M059J (cell line): ENCODE data around the gene MAML2. TPM values are rescaled to one million over a fixed set of nuclear protein-coding genes. Genes with fewer than 3 reads are reported as not detected.

Experiments
- DNase-seq: peaks from one replicate; pipeline ENCODE4 v3.0.0-alpha.2; 2012; ENCODE audit warnings: low read depth
- total RNA-seq: library from RNA; depleted of rRNA; stranded (reverse); fragments of >200 nt; shearing (Covaris generic); gene quantifications from 2 replicates; pipeline ENCODE4 v1.2.3, GENCODE V29; 2014

The MAML2 gene
- total RNA-seq, 1 experiment from 2014 or later, result 14.0 TPM

- DNase-seq, result peak; percentile 93
Measured at GRCh38 chr11:96014217-96014616, 328.8 kb downstream of the MAML2 start.

DNA sequence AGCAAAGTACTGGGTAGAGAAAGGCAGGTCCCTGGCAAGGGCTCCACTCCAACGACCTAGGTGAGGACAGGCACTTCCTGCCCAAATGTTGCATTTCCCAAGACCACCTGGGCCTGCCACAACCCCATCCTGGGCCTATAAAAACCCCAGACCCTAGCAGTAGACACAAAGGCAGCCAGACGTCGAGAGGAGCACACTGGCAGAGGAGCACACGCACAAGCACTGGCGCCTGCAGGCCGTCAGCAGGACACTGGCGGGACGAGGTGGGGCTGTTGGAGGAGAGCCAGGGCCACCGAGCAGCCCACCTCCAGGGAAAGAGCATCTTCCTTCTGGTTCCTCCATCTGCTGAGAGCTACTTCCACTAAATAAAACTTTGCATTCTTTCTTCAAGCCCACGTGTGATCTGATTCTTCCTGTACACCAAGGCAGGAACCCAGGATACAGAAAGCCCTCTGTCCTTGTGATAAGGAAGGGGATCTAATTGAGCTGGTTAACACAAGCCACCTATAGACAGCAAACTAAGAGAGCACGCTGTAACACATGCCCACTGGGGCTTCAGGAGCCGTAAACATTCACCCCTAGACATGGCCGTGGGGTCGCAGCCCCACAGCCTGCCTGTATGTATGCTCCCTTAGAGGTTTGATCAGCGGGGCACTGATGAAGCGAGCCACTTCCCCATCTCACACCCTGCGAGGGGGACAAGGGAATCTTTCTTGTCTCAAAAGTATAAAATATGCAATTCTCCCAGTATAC is 329.4 kb downstream of the MAML2 start:
- DNase-seq, result no peak

- peak; percentile 98 for DNase-seq
Measured at GRCh38 chr11:96012086-96012824, 330.7 kb downstream of the MAML2 start.

- DNase-seq, result no peak
Measured at GRCh38 chr11:96010683-96011082, 332.3 kb downstream of the MAML2 start.

DNA sequence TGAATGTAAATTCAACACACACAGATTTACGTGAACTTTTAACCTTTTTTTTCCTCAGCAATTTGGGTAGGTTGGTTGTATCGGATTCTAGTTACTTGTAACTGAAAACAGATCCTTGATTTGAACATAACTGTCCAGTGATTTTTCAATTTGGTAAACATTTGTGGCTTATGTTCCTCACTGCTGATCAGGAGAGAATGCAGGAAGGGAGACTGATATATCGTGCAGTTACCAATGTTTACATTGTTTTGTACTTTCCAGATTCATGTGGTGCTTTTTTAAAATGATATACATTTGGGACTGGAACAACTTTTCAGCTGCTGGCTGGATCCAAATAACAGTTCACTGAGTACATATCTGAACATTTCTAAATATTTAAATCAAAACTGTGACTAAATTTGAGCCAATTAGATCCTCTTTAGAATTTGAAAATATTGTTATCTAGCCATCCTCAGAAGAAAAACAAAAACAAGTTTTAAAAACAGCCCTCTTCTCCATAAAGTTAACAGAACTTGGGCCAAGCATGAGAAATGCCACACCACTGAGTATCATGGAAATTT is 334.8 kb downstream of the MAML2 start:
- peak; percentile 32 for DNase-seq

- peak; percentile 15 for DNase-seq
Measured at GRCh38 chr11:96006037-96006436, 337.0 kb downstream of the MAML2 start.

DNA sequence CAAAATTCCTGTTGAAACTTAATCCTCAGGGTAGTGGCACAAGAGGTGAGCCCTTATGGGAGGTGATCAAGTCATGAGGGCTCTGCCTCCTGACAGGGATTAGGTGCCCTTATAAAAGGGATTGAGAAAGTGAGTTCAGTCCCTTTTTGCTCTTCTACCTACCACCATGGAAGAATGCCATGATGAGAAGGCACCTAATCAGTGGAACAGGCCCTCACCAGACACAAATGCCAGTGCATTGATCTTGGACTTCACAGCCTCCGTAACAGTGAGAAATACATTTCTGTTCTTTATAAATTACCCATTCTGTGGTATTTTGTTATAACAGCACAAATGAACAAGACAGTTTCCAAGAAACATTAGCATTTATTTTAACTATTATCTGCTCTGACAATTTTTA is 338.1 kb downstream of the MAML2 start:
- no peak for DNase-seq

DNA sequence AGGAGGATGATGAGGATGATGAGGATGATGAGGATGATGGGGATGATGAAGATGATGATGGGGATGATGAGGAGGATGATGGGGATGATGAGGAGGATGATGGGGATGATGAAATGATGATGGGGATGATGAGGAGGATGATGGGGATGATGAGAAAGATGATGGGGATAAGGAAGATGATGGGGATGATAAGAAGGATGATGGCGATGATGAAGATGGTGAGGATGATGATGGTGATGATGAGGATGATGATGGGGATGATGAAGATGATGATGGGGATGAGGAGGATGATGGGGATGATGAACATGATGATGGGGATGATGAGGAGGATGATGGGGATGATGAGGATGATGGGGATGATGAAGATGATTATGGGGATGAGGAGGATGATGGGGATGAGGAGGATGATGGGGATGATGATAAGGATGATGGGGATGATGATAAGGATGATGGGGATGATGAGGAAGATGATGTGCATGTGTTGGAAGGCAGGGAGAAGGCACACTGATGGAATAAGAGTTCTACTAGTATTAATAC is 340.2 kb downstream of the MAML2 start:
- DNase-seq, result no peak

DNA sequence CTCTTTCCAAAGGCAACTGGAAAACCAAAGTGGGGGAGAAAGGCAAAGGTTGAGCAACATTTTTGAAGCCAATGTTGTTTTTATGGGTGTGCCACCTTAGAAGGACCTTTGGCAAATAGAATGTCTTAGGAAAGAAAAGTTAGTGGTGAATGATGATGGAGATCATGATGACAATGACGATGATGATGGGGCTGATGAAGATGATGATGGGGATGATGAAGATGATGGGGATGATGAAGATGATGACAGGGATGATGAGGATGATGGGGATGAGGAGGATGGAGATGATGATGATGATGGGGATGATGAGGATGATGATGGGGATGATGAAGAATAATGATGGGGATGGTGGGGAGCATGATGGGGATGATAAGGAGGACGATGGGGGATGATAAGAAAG is 340.7 kb downstream of the MAML2 start:
- no peak for DNase-seq

GRCh38 chr11:96001037-96001436 is 342.0 kb downstream of the MAML2 start:
- no peak for DNase-seq

DNA sequence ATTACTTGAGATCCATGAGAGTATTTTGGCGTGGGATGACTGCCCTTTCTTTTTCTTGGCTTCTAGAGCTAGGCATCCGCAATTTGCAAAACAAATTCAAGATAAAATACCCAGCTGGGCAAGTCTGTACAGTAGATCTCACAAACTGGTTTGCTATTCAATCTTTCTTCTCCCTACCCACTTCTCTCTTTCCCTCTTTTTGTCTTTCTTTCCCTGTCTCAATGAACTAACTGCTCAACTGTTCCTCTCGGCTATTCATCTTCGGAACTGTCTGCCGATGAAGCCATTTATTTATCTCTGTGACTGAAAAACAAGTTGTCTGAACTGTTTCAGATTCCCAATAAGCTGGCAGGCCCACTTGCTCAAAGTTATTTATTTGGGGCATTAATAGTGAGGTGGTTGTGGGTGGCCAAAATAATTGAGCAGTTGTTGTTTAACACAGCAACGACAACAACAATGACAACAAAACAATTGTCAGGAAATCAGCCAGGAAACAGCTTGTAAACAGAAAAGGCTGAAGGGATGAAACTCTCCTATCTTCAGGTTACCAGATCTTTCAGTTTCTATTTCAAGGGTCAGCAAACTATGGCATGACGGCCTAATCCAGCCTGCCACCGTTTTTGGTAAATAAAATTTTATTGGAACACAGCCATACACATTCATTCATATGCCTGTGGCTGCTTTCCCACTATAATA is 343.1 kb downstream of the MAML2 start:
- DNase-seq, result no peak

DNA sequence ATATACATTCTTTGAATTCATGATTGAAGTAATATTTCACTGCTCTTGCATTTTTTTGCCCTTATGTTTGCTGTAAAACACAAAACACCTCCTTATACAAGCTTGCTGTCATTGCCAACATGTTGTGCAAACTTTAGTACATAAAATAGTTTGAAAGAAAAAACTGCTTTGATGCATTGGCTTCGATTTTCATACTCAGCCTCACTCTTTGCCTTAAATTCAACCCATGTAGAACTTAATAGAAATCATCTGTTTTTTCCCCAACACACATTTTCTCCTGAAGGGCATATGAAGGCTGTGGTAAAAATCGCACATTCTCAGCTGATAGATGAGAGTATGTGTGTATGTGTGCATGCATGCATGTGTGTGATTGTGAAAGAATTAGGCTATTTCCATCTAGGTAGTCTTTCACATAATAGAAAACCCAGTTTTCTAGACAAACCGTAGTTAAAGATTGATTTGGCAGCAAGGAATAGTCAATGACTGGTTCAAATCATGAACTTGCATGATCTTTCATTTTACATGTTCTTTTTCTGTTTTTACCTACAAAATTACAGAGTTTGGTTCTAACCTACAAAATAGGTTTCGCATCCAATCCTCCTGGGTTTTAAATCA is 346.3 kb downstream of the MAML2 start:
- DNase-seq, result no peak

DNA sequence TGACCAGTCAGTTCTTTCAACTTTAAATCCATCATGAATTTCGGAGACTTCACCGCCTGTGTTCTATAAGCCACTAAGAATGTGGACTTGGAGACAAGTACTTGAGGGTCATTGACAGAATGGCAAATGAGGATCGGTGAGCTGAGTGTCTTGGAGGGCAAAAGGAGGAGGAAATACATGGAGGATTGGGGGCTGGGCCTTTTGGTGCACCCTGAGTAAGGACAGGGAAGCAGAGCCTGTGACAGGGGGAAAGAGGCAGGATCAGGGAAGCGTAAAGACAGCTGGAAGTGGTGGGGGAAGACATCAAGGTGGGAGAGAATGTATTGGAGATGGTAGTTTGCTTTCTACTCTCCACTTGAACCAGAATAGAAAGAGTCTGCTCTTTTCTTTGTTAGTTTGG is 348.7 kb downstream of the MAML2 start:
- no peak for DNase-seq

DNA sequence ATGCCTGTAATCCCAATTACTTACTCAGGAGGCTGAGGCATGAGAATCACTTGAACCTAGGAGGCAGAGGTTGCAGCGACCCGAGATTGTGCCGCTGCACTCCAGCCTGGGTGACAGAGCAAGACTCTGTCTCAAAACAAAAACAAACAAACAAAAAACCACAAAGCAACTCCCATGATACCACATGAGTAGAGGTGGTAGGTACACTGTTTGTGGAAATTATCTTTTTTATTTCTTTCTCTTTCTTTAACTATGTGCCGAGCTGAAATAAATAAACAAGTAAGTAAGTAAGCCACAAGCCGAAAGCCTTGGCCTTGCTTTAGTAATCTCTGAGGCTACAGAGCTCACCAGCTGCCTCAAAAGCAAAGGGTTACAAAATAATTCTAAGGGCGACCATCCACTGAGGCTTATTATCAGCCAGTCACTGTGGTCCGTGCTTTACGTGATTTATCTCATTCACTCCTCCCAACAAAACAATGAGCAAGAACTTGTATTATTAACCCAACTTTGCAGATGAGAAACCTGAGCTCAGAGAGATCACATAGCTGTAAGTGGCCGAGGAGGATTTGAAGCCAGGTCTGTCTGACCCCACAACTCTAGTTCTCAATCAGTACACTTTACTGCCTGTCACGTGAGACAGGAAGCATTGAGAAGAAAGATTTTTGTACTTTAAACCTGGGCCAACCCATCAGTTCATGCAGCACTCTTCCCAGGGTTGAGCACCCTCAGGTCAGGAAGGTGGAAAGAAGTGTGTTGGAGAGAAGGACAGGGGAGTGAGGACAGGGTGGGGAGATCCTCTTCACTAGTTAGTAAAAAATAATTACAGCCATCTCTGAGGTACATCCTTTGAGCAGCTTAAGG is 349.3 kb downstream of the MAML2 start:
- no peak for DNase-seq

GRCh38 chr11:95991545-95991944 is 351.4 kb downstream of the MAML2 start:
- DNase-seq, result peak; percentile 15

DNA sequence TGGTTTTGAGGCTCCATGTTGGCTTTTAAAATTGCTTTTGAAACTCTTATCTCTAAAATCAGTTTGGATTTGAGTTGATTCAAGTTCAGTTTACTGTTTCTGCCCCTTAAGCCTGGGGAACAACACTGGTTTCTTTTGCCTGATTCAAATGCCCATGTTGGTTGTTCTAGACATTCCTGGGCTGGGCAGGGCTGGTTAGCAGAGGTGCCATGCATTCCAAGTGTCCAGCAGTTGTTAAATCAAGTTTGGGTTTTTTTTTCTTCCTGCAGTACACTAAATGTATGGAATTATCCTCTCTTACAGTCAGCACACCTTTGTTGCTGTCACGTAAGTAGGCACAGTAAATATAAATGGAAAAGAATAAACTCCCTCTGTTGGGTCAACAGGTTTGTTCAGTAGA is 351.9 kb downstream of the MAML2 start:
- DNase-seq, result peak; percentile 31

DNA sequence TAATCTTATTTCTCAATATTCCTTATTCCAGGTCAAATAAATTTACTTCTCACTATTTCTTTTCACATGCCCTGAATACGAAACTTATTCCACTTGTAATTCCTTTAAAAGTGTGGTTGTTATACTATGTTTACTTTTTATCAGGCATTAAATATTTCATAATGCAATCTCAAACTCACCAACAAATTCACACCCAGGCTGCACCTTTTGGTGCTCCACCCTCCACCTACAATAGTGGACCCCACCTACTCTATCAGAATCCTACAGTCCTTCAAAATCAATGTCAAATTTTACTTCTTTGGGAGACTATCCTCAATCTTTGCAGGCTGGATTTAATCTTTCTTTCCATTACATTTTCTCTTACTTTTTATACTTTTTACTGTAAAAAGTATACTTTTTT is 353.2 kb downstream of the MAML2 start:
- no peak for DNase-seq

GRCh38 chr11:95989076-95989605 is 353.9 kb downstream of the MAML2 start:
- no peak for DNase-seq

DNA sequence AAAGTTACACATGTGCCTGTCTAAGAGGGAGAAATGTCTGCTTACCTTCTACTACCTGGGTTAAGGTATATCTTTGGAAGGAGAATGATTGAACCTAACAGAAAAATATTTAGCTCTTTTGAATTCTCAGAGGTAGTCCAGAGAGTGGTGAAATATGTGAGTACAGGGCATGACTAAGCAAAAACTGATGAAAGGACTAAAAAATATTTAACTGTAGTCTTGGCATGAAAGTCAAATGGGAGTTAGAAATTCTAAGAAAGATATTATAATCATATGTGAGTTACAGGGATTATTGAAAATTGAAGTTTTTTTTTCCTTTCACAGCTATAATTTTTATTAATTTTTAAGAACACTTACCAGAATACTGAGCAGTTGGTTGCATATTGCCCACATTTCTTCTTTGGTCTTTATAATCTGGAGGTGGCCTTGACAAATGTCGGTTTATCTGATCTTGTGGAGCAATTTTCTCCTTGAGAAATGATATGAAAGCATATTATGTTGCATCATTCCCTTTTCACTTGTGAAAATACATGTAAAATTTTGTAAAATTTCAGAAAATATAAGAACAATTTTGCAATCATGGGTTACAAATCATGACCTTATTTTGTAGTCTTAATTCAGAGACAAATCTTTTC is 357.7 kb downstream of the MAML2 start:
- no peak for DNase-seq

DNA sequence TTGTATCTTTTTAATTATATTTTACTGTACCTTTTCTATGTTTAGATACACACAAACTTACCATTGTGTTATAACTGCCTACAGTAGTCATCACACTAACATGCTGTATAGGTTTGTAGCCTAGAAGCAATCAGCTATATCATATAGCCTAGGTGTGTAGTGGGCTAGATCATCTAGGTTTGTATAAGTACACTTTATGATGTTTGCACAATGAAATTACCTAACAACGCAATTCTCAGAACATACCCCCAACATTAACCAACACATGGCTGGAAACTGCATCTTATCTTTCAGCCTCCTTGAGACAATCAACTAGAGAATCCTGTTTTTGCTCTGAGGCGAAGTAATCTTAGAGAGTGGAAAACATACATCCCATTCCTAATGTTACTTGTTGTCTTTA is 358.9 kb downstream of the MAML2 start:
- DNase-seq, result no peak
